Stomach (tissue), 4 donors: Measurements from ENCODE around the gene ANKRD39.

ENCODE experiments used
- CTCF ChIP-seq, 7 experiments: fragments of 450-650 bp in 4 of 7; fragments of 200-600 bp in 3 of 7; sonication (generic) in 3 of 7; IDR thresholded peaks; one replicate each; pipeline ENCODE4 v1.5.1; 2016 to 2019; ENCODE audit warnings: antibody characterized with exemption in 7 of 7, control low read depth in 2 of 7, mild to moderate bottlenecking in 1 of 7
- EP300 ChIP-seq: sonication (generic); formaldehyde crosslinking; IDR thresholded peaks from one replicate; pipeline ENCODE4 v1.6.1; 2017; ENCODE audit warnings: antibody characterized with exemption
- POLR2A ChIP-seq, 4 donors: fragments of 450-650 bp; IDR thresholded peaks; one replicate each; pipeline ENCODE4 v1.6.1; 2016; ENCODE audit warnings: antibody characterized with exemption in 4 of 4, control low read depth in 2 of 4, mild to moderate bottlenecking in 1 of 4, moderate library complexity in 1 of 4
- POLR2AphosphoS5 ChIP-seq, 3 donors: sonication (generic); formaldehyde crosslinking; IDR thresholded peaks; one replicate each; pipeline ENCODE4 v1.6.1; 2016; ENCODE audit warnings: antibody characterized with exemption in 3 of 3

DNA sequence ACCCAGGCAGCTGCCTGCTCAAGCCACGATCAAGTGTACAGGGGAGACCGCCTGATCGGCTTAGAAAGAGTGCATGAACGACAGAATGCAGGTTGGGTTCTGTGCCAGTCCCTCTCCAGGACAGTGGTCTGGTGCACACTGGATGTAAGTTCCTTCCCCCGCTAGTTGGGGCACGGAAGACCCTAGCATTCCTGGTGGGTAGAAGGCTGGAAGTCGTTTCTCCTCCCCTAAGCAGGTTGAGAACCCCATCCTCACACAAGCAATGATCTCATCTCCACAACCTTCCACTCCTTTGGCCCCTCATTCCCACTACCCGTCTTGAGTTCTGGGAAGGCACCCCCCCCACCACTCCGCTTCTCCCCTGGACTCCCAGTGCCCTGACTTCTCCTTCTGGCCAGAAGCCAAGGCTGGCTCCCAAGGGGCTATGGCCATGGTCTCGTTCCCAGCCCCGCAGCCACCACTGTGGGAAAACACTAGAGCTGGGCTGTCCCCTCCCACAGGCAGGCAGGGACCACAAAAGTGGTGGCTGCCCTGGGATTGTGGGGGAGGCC, 1.4 kb upstream of the ANKRD39 start:
- TF ChIP-seq CTCF (IDR thresholded peaks at IDR 0.05), result no peak
- TF ChIP-seq POLR2A (IDR thresholded peaks at IDR 0.05), result no peak
- TF ChIP-seq POLR2AphosphoS5 (IDR thresholded peaks at IDR 0.05), result no peak
- no peak for TF ChIP-seq EP300
